ENCODE measurements around the gene SVOP.

DNA sequence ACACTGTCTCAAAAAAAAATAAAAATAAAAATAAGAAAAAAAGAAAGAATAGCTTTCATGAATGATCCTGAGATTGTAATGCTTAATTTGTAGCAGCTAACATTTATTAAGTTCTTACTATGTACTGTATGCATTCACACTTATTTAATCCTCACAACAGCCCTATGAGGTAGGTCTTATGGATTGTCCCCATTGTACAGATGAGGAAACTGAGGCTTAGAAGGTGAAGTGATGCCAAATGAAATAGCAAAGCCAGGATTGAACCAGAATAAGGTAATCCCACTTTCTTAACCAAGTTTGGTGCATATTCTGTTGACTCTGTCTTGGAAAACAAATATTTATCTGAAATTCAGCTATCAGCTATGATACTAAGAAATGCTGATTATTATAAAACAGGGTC lies 33.7 kb upstream of the SVOP start:
- TF ChIP-seq RAD21 (IDR thresholded peaks at IDR 0.05; ENCODE audit: low read depth) (no peak), EZH2 (IDR thresholded peaks at IDR 0.05) (no peak), POLR2A (IDR thresholded peaks at IDR 0.05; ENCODE audit: borderline replicate concordance, extremely low read depth, insufficient read depth, insufficient read length) (no peak)

All from HCT116 (cell line).